Esophagus muscularis mucosa (tissue), 4 donors: ENCODE data around the gene DNAI2. TPM values are rescaled to one million over a fixed set of nuclear protein-coding genes. Genes with fewer than 3 reads are reported as not detected.

Experiments
- DNase-seq: peaks from one replicate; pipeline ENCODE4 v3.0.0-alpha.2; 2017; ENCODE audit errors: extremely low spot score
- H3K27ac ChIP-seq, 4 donors: fragments of 200-600 bp; sonication (generic); replicated peaks in 1 of 4; 1 replicate in 3 of 4; 2 replicates in 1 of 4; pipeline ENCODE4 v1.5.1; 2016 to 2019; ENCODE audit warnings: mild to moderate bottlenecking in 1 of 4
- H3K27me3 ChIP-seq, 4 donors: fragments of 200-600 bp; sonication (generic); one replicate each; pipeline versions ENCODE4 v1.5.1 to v1.6.0; 2016 to 2019
- H3K36me3 ChIP-seq, 4 donors: fragments of 200-600 bp; sonication (generic); one replicate each; pipeline ENCODE4 v1.5.1; 2016 to 2019
- H3K4me1 ChIP-seq, 4 donors: fragments of 200-600 bp; sonication (generic); one replicate each; pipeline ENCODE4 v1.5.1; 2016 to 2019
- H3K4me3 ChIP-seq, 4 donors: fragments of 200-600 bp; sonication (generic); 1 replicate in 2 of 4; 2 replicates in 2 of 4; pipeline ENCODE4 v1.5.1; 2016 to 2019; ENCODE audit warnings: mild to moderate bottlenecking in 4 of 4, moderate library complexity in 1 of 4
- H3K9me3 ChIP-seq, 4 donors: fragments of 200-600 bp; sonication (generic); 1 replicate in 3 of 4; 2 replicates in 1 of 4; pipeline ENCODE4 v1.5.1; 2016 to 2019
- CTCF ChIP-seq, 3 experiments: fragments of 200-600 bp in 2 of 3; fragments of 450-650 bp in 1 of 3; sonication (generic) in 2 of 3; IDR thresholded peaks; one replicate each; pipeline ENCODE4 v1.5.1; 2017 to 2019; ENCODE audit warnings: antibody characterized with exemption in 3 of 3, mild to moderate bottlenecking in 2 of 3, moderate library complexity in 1 of 3
- EP300 ChIP-seq: sonication (generic); formaldehyde crosslinking; IDR thresholded peaks from one replicate; pipeline ENCODE4 v1.6.1; 2017; ENCODE audit warnings: antibody characterized with exemption
- POLR2A ChIP-seq: fragments of 450-650 bp; IDR thresholded peaks from one replicate; pipeline ENCODE4 v1.6.1; 2017; ENCODE audit warnings: antibody characterized with exemption, moderate library complexity, mild to moderate bottlenecking, low read depth
- POLR2AphosphoS5 ChIP-seq, 2 donors: sonication (generic); formaldehyde crosslinking; IDR thresholded peaks; one replicate each; pipeline ENCODE4 v1.6.1; 2017; ENCODE audit warnings: antibody characterized with exemption in 2 of 2
- WGBS: methylation state at CpG from one replicate; pipeline ENCODE4 v1.1.5; 2018; 5-methylcytosine and 5-hydroxymethylcytosine counted together
- intact Hi-C: fragments of 100-400 bp; cut with DNase I; formaldehyde crosslinking; loops from one replicate; pipeline ENCODE4 v1.15.1; 2023
- total RNA-seq, 4 donors: library from RNA; depleted of rRNA; stranded (reverse); fragments of >200 nt; gene quantifications; one replicate each; pipeline versions ENCODE4 v1.1.0 to v1.2.1, GENCODE V29; 2016

The DNAI2 gene
- total RNA-seq, 4 donors from 2014 or later: not detected

- Histone ChIP-seq H3K4me3 (no peak overlapping the region), H3K27ac (no peak overlapping the region), H3K27me3 (no peaks in the 10 kb centered on the region), H3K9me3 (no peaks in the 10 kb centered on the region), H3K36me3 (peaks cover 0 to 49% (median 27%) of the 10 kb centered on the region in 4 donors), H3K4me1 (no peaks in the 10 kb centered on the region)
- no peak for TF ChIP-seq POLR2A
- no peak for TF ChIP-seq EP300
- TF ChIP-seq POLR2AphosphoS5 (IDR thresholded peaks at IDR 0.05): no peak
- no peak for TF ChIP-seq CTCF (IDR thresholded peaks at IDR 0.05)
- intact Hi-C loops: no loop called here
- WGBS: 90% methylated on average over 5 of the region's 5 CpGs
- no peak for DNase-seq
These were observed 45.6 kb upstream of the DNAI2 start for GRCh38 chr17:74228306-74228978.

GRCh38 chr17:74230896-74231295 lies 43.1 kb upstream of the DNAI2 start:
- H3K4me3 ChIP-seq: no peak overlapping the region
- 90% methylated on average over 16 of the region's 16 CpGs for WGBS
- H3K36me3 ChIP-seq: peaks cover 0 to 27% (median 11%) of the 10 kb centered on the region in 4 donors
- H3K4me1 ChIP-seq: peaks cover 7 to 13% (median 12%) of the 10 kb centered on the region in 4 donors
- DNase-seq: no peak
- intact Hi-C loops: no loop called here
- no peaks in the 10 kb centered on the region for H3K27me3 ChIP-seq
- no peak for TF ChIP-seq EP300
- TF ChIP-seq CTCF (IDR thresholded peaks at IDR 0.05): no peak
- TF ChIP-seq POLR2AphosphoS5 (IDR thresholded peaks at IDR 0.05): no peak
- no peak for TF ChIP-seq POLR2A
- H3K27ac ChIP-seq: no peak overlapping the region
- no peaks in the 10 kb centered on the region for H3K9me3 ChIP-seq

- Histone ChIP-seq H3K4me1 (peaks cover 14 to 22% (median 16%) of the 10 kb centered on the region in 4 donors), H3K36me3 (peaks cover 0 to 29% (median 13%) of the 10 kb centered on the region in 4 donors), H3K9me3 (no peaks in the 10 kb centered on the region), H3K27ac (no peak overlapping the region), H3K27me3 (no peaks in the 10 kb centered on the region), H3K4me3 (no peak overlapping the region)
- intact Hi-C loops: no loop called here
- WGBS: 75% methylated on average over 10 of the region's 17 CpGs
- TF ChIP-seq POLR2AphosphoS5 (IDR thresholded peaks at IDR 0.05) (no peak), POLR2A (no peak), EP300 (no peak), CTCF (IDR thresholded peaks at IDR 0.05) (no peak)
- DNase-seq: no peak
These were observed 41.8 kb upstream of the DNAI2 start for GRCh38 chr17:74231928-74232907.

- intact Hi-C loops: no loop called here
- TF ChIP-seq EP300: no peak
- no peak for TF ChIP-seq CTCF (IDR thresholded peaks at IDR 0.05)
- TF ChIP-seq POLR2AphosphoS5 (IDR thresholded peaks at IDR 0.05): no peak
- no peak for TF ChIP-seq POLR2A
- no peak overlapping the region for H3K27ac ChIP-seq
- 93% methylated on average over 8 of the region's 8 CpGs for WGBS
- H3K27me3 ChIP-seq: no peaks in the 10 kb centered on the region
- H3K36me3 ChIP-seq: peaks cover 0 to 37% (median 18%) of the 10 kb centered on the region in 4 donors
- no peaks in the 10 kb centered on the region for H3K9me3 ChIP-seq
- no peak overlapping the region for H3K4me3 ChIP-seq
- DNase-seq: no peak
- peaks cover 14 to 23% (median 16%) of the 10 kb centered on the region in 4 donors for H3K4me1 ChIP-seq
These were observed 40.1 kb upstream of the DNAI2 start for GRCh38 chr17:74233937-74234336.
